CD4-positive, alpha-beta T cell treated with Interleukin-6 for 4 hours (primary cell): ENCODE data around the gene IFITM1.
"Not testable (repeated sequence)": the region's sequence is repeated elsewhere in the genome, so short reads cannot be mapped to it uniquely, and the experiment has no call there.

ENCODE experiments used
- DNase-seq: peaks from one replicate; pipeline ENCODE4 v3.0.0-alpha.2; 2020; ENCODE audit warnings: mixed read lengths

The IFITM1 gene

DNA sequence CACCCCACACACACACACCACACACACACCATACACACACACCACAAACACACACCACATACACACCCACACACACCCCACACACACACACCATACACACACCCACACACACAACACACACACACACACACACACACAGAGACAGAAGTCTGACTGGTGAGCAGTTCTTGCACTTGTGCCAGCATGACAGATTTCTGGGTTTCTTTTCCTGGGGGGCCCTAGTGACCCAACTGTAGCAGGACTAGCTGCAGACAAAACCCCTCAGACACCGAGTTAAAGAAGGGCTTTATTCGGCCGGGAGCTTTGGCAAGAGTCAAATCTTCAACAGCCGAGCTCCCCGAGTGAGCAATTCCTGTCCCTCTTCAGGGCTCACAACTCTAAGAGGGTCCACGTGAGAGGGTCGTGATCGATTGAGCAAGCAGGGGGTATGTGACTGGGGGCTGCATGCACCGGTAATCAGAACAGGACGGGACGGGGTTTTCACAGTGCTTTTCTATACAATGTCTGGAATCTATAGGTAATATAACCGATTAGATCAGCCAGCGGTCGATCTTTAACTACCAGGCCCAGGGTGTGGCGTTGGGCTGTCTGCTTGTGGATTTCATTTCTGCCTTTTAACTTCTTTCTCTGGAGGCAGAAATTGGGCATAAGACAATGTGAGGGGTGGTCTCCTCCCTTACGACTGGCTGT is 36.3 kb downstream of the IFITM1 start:
- not testable (repeated sequence) for DNase-seq

DNA sequence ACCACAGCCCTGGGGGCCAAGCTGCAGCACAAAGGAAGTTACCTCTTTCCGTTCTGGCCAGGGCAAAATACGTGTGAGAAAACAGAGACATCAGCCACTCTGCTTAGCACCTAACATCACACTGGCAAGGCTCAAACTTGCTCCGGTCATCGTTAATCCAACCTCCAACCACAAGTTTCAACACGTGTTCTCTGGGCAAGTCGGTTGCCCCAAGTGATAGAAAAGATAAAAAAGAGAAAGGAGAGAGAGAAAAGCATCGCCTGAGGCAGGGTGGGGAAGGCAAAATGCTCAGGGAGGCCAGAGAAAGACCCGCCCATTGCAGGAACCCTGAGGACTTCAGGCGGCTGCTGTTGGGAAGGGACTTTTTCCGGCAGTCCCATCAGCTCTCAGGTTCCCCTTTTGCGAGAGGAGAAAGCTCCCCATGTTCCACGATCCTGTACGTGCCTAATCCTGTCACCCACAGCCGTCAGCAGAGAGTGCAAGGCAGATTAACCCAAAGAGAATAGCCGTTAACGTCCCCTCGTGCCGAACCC is 36.9 kb downstream of the IFITM1 start:
- no peak for DNase-seq

DNA sequence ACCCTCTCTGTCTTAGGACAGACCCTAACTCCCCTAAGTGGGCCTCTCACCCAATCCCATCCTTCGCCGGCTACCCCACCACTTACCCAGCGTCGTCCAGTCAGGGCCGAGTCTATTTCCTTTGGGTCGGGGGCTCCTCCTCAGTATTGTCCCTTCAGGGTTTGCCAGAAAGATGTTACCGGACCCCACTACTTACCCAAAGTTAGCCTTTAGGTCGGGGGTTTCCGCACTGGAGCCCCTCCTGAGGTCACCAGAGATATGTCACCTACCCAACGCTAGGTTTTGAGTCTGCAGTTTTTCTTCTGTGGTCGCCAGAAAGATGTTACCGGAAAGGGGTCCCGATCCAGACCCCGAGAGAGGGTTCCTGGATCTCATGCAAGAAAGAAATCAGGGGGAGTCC is 37.6 kb downstream of the IFITM1 start:
- no peak for DNase-seq

DNA sequence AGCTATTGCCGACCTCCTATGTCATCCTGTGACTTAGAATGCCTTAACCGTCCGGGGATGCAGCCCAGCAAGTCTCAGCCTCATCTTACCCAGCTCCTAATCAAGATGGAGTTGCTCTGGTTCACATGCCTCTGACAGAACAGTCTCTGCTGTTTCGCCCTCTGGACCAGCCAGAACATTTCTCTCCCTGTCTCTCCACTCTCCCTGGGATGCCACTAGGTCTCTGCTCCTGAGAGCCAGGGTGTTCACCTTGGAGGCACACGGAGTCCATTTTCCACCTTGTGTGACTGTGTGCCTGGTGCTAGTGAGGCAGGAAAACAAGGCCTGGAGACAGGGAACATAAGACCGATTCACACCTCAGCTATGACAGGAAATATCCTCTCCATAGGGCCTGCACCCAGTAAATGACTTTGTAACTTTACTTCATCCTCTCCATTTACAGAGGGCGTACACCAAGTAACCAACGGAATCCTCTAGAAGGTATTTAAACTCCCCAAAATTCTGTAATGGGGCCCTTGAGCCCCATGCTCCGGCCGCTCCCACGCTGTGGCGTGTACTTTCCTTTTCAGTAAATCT is 38.7 kb downstream of the IFITM1 start:
- no peak for DNase-seq

DNA sequence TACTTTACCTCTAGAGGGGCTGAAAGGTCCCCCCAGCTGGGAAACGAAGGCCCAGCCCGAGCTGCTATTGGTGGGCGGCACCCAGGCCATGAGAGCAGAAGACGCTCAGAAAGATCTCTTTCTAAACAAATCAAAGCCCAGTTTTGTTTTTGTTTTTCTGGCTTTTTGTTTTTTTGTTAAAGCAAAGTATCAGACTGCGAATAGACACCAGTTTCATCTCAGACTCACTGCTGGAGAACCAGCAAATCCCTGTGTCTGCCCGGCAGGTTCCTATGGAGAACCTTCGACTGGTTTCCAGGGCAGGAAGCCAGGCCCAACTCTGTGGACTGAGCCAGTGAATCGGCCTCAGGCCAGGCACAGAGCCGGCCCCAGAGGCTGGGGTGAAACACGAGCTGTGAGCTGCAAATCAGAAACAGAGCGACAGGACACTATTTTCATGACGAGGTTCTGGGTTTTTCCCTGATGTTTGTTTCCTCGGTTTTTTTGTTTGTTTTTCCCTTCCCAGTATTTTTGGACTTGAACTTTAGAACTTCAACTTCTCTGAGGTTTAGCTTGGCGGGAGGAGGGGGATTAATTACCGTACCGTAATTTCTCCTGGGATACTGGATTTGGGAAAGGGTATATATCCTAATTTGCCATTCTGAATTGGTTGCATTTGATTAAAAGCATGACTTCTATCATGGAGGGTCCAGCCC is 39.5 kb downstream of the IFITM1 start:
- no peak for DNase-seq

DNA sequence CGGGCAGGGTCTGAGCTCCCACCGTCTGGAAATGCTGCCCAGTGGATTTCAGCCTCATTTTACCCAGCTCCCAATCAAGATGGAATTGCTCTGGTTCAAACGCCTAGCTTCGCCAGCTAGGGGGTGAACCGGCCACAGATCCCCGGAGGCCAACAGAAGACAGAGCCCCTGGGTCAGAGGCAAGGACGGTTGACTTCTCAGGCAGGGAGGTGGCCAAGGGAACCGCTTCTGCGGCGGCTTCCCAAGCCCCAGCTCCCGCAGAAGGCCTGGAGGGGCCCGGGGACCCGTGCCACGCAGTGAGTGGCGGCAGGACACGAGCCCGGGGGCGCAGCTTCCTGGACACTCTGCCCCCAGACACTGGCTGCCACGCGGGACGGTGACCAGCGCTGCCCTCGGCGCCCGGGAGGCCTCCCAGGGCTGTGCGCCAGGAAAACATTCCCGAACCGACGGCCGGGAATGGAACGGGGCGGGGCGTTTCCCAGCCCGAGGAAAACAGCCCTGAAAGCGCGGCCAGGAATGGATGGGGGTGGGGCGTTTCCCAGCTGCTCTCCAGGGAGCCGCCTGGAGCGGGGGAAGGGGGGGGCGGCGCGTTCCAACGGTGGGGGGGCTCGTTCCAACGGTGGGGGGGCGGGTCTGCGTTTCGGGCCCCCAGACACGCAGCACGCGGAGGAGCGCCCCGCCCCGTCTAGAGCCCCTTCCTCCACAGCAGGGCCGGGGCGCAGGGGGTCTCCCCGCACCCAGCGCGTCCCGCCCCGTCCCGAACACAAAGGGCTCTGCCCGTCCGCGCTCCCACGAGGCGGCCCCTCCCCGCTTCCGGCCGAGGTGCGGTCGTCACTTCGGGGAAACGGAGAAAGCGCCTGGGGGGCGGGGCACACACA is 42.0 kb downstream of the IFITM1 start:
- peak; percentile 92 for DNase-seq

DNA sequence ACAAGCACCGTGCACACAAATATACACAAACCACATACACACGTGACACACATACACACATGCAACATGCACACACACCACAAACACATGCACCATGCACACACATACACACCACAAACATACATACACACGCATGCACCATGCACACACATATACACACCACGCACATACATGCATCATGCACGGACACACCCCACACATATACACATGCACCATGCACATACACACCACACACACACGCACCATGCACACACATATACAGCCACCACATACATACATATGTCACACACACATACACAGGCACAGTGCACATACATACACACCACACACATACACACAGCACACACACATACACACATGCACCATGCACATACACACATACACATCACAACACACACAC is 42.8 kb downstream of the IFITM1 start:
- no peak for DNase-seq

DNA sequence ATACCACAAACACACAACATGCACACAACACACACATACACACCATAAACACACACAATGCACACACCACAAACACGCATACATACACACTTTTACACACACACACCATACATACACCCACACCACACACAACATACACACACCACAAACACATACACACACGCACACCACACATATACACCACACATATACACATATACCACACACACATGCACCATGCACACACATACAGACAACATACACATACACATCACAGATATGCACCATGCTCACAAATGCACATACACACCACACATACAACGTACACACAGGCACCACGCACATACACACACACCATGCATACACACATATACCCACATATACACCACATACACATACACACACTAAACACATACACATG is 43.7 kb downstream of the IFITM1 start:
- DNase-seq = no peak

DNA sequence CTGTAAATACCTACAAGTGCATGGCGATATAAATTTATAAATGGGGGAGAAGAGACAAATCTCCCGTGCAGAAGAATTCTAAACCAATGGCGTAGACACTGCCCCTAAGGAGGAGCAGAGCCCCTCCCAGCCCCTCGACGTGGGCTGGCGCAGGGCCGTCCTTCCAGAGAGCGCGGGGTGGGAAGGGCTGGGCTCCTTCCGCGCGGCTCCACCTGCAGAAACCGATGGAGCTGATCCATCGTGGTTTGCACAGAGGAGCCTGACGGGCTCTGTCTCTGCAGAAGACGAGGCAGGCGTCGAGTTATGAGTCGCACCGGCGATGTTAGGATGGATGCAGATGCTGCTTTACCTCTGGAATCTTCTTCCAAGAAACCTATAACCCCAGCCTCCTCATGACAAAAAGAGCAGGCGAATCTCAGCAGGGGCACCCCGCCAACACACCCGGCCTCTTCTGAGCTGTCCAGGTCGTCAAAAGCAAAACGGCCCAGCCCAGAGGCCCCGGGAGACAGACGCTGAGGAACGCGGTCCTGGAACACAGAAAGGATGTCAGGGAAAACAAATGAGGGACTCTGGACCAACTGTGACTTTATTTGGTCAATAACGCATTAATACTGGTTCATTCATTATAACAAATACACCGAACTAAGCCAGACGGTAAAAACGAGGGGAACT is 44.4 kb downstream of the IFITM1 start:
- no peak for DNase-seq

DNA sequence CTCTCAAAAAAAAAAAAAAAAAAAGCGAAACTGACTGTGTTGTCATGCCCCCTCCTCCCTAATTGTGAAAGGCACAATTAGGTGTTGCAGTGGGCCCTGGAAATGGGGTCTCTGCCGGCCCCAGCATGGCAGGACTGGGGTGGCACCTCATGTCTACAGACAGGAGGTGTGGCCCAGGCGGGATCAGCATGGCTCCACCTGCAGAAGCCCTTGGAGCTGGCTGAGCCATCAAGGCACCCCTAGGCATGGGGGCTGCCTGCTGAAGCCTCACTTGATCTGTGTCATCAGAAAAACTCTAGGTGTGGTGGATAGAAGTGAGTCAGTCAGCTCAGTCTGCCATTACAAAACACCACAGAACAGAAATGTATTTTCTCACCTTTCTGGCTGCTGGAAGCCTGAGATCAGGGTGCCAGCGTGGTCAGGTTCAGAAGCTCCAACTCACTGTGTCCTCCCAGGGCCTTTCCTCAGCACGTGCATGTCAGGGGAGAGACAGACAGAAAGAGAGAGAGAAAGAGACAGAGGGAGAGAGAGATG is 45.4 kb downstream of the IFITM1 start:
- DNase-seq = peak; percentile 23

DNA sequence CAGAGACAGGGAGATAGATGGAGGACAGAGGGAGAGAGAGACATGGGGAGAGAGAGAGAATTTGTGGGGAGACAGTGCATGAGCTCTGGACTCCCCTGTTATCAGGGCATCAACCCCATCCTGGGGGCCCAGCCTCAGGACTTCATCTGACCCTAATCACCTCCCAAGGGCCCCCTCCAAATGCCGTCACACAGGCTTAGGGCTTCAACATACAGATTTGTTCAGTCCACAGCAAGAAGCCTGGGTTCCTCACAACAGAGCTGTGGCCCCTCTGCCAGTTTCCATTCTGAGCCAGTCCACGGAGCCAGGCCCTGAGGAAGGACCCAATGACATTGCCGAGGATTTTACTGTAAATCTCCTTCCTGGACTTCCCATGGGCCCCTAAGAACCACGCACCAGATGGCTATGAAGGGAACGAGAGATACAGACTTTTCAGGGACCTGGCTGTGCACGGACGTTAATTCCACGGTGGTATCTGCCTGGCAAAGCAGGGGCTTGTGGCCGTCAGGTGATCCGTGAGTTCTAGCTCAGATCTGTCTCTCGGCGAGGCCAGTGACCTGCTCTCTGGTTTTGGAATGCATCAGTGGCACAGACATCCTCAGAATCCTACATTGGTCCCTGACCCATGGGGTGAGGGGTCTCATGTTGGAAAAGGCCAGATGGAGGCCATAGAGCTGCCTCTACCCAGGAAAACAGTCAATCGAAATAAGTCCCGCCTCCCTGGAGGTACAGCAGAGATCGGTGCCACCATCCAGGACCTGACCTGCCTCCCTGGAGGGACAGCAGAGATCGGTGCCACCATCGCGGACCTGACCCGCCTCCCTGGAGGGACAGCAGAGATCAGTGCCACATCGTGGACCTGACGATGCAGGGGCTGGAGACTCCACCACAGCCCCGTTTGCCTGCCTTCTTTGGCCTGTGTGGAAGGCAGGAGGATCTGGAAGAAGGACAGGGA is 46.8 kb downstream of the IFITM1 start:
- DNase-seq = no peak

DNA sequence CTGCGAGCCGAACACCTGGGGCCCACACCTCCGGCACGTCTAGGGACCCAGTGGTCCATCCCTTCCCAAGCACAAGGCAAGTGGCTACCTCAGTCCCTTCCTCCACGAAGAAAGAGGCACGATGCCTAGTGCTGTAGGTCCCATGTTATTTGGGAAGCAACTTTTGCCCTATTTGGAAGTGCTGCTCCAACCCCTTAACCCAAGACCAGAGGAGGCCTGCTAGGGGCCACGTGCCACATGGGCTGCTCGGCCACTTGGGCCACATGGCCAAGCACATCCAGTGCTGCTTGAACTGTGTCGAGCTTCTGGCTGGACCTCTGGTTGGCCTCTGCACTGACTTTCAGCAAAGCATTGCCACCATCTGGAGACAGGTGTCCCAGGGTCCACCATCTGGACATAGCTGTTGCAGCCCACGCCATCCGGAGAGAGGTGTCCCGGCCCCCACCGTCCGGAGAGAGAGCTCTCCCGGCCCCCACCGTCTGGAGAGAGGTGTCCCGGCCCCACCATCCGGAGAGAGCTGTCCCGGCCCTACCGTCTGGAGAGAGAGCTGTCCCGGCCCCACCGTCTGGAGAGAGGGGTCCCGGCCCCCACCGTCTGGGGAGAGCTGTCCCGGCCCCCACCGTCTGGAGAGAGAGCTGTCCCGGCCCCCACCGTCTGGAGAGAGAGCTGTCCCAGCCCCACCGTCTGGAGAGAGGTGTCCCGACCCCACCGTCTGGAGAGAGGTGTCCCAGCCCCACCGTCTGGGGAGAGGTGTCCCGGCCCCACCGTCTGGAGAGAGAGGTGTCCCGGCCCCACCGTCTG is 49.0 kb downstream of the IFITM1 start:
- no peak for DNase-seq

DNA sequence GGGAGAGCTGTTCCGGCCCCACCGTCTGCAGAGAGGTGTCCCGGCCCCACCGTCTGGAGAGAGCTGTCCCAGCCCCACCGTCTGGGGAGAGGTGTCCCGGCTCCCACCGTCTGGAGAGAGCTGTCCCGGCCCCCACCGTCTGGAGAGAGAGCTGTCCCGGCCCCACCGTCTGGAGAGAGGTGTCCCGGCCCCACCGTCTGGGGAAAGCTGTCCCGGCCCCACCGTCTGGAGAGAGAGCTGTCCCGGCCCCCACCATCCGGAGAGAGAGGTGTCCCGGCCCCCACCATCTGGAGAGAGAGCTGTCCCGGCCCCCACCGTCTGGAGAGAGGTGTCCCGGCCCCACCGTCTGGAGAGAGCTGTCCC is 49.6 kb downstream of the IFITM1 start:
- DNase-seq = not testable (repeated sequence)

DNA sequence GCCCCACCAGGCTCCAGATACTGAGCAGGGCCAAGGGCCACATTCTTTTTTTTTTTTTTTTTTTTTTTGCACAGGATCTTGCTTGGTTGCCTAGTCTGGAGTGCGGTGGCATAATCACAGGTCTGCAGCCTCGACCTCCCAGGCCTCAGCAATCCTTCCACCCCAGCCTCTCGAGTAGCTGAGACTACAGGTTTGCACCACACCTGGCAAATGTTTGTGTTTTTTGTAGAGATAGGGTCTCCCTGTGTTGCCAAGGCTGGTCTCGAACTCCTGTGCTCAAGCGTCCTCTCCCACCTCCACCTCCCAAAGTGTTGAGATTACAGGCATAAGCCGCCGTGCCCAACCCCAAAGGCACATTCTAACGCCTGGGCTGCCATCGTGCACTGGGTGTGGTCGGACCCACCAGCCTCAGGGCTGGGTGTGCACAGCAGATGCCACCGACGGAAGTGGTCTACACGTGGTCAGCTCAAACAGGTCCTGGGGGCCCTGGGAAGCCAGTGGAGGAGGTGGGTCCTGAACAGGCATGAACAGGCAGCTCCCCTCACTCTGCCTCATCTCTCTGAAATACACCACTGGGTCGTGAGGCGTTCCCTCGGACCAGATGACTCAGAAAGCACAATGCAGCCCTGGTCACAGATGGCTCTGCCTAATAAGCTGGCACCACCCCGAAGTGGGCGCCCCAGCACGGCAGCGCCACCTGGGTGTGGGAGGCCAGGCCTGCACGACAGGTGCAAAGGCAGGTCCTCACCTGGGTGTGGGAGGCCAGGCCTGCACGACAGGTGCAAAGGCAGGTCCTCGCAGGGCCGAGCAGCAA is 50.3 kb downstream of the IFITM1 start:
- peak; percentile 80 for DNase-seq
